Bronchial epithelial cell (primary cell): ENCODE measurements around the gene NDUFAB1. TPM values are rescaled to one million over a fixed set of nuclear protein-coding genes. Genes with fewer than 3 reads are reported as not detected.

Experiments
- DNase-seq: peaks from one replicate; pipeline ENCODE4 v3.0.0-alpha.2; 2010; ENCODE audit warnings: low read depth
- FAIRE-seq: peaks from 2 replicates; lab custom pipeline; 2011; peaks lifted over from hg19 to GRCh38; lab: Jason Lieb, UNC
- H3K27me3 ChIP-seq: 2 replicates; pipeline ENCODE4 v1.5.1; 2011; ENCODE audit warnings: low read length; ENCODE audit not compliant: control insufficient read depth, insufficient read depth
- H3K36me3 ChIP-seq: 2 replicates; pipeline ENCODE4 v1.5.1; 2011; ENCODE audit warnings: low read length; ENCODE audit not compliant: control insufficient read depth, insufficient read depth
- H3K4me3 ChIP-seq: 2 replicates; pipeline ENCODE4 v1.5.1; 2011; ENCODE audit warnings: mild to moderate bottlenecking, low read depth, low read length, control low read depth
- CTCF ChIP-seq: IDR thresholded peaks from 2 replicates; pipeline ENCODE4 v1.5.1; 2011; ENCODE audit warnings: mild to moderate bottlenecking, moderate library complexity, low read length, control low read depth, inconsistent platforms; ENCODE audit not compliant: insufficient read depth, severe bottlenecking
- total RNA-seq: library from RNA; depleted of rRNA; stranded (reverse); fragments of >200 nt; gene quantifications from 2 replicates; pipeline ENCODE4 v1.2.1, GENCODE V29; 2014

The NDUFAB1 gene
- total RNA-seq, 1 donor from 2014 or later: 123 TPM

- H3K27me3 ChIP-seq: no peaks in the 10 kb centered on the region
- no peak for FAIRE-seq
- no peak overlapping the region for H3K4me3 ChIP-seq
- DNase-seq: peak; percentile 71
- peaks cover 5% of the 10 kb centered on the region for H3K36me3 ChIP-seq
- no peak for TF ChIP-seq CTCF
Observed at GRCh38 chr16:23539984-23540816, 55.9 kb downstream of the NDUFAB1 start.

GRCh38 chr16:23538919-23539278, 57.2 kb downstream of the NDUFAB1 start:
- FAIRE-seq (no peak), DNase-seq (no peak)
- TF ChIP-seq CTCF: no peak
- Histone ChIP-seq H3K36me3 (peaks cover 7% of the 10 kb centered on the region), H3K4me3 (no peak overlapping the region), H3K27me3 (no peaks in the 10 kb centered on the region)

GRCh38 chr16:23537390-23537789, 58.7 kb downstream of the NDUFAB1 start:
- peaks cover 12% of the 10 kb centered on the region for H3K36me3 ChIP-seq

GRCh38 chr16:23535901-23536300, 60.2 kb downstream of the NDUFAB1 start:
- H3K4me3 ChIP-seq: no peak overlapping the region
- no peaks in the 10 kb centered on the region for H3K27me3 ChIP-seq
- DNase-seq (peak; percentile 55), FAIRE-seq (no peak)
- TF ChIP-seq CTCF: no peak
- peaks cover 13% of the 10 kb centered on the region for H3K36me3 ChIP-seq

More at GRCh38 chr16:23537390-23537789, 58.7 kb downstream of the NDUFAB1 start:
- no peak for DNase-seq
- no peak for TF ChIP-seq CTCF
- Histone ChIP-seq H3K4me3 (no peak overlapping the region), H3K27me3 (no peaks in the 10 kb centered on the region)
- no peak for FAIRE-seq

- FAIRE-seq (peak; percentile 43), DNase-seq (peak; percentile 69)
- Histone ChIP-seq H3K4me3 (no peak overlapping the region), H3K27me3 (no peaks in the 10 kb centered on the region), H3K36me3 (peaks cover 13% of the 10 kb centered on the region)
- peak; percentile 14 for TF ChIP-seq CTCF
Observed at GRCh38 chr16:23534868-23535860, 61.0 kb downstream of the NDUFAB1 start.
